ENCODE measurements around the gene PTPRD.

DNA sequence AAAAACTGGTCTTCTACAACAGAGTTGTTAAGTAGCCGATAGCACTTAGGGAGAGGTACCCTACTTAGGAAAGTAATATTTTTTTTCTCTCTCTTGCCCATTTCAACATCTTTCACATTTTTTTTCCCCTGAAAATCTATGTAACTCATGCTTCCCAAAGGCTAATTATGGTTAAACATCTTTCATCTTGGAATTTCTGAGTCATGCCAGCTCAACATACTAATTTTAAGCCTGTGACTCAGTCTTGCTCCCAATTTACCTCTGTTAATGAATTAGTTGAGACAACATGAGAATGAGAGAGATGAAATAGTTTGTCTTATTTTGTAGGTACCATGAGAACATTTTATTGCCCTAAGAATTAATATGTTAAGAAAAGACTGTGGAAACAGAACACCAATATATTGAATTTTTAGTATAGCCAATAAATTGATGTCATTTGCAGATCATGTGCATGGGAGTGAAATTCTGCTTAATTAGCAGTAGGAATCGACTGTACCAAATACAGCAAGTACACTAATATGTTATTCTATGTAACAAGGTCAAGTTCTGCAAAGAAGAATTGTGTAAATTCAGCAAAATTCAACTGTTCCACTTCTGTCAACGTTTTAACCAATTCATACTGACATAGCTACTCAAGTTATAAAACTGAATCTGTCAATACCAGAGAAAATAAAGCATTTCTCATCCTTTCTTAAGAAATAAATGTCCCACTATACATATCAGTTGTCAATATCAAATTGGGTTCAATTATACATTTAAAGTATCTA lies 550.0 kb downstream of the PTPRD start:
- TF ChIP-seq YY1 (IDR thresholded peaks at IDR 0.05; ENCODE audit: insufficient read depth, insufficient read length) (no peak), ZNF274 (IDR thresholded peaks at IDR 0.05; ENCODE audit: low read depth, low read length) (no peak)
